ENCODE data around the gene FADS3. TPM values are rescaled to one million over a fixed set of nuclear protein-coding genes. Genes with fewer than 3 reads are reported as not detected.

The FADS3 gene
- total and polyA plus RNA-seq, 9 of the 15 experiments (the other 6 are each of a cell fraction or from before 2014, with no cell fraction given), result 0.97 to 148 (median 92.7) TPM

- TF ChIP-seq ZNF318 (IDR thresholded peaks at IDR 0.05; ENCODE audit: borderline replicate concordance in 1 of 2, low read depth in 1 of 2) (no peak), TRIM25 (IDR thresholded peaks at IDR 0.05; ENCODE audit: borderline replicate concordance) (no peak), TBP (optimal IDR thresholded peaks at IDR 0.05; ENCODE audit: low read depth, low read length) (peak; percentile 87), LCOR (CRISPR knock-in tag; IDR thresholded peaks at IDR 0.05) (0 out of 2 replicates have a peak, but pooled peaks have one; percentile 21), CHAMP1 (IDR thresholded peaks at IDR 0.05) (no peak), ZNF780A (CRISPR knock-in tag; IDR thresholded peaks at IDR 0.05) (no peak), MXD1 (CRISPR knock-in tag; IDR thresholded peaks at IDR 0.05; ENCODE audit: borderline replicate concordance, poor library complexity, severe bottlenecking) (no peak), NONO (IDR thresholded peaks at IDR 0.05; ENCODE audit: low read depth in 2 of 2, low read length in 1 of 2) (no peak), ZNF79 (CRISPR knock-in tag; IDR thresholded peaks at IDR 0.05; ENCODE audit: low read depth) (no peak), ZNF282 (CRISPR knock-in tag; IDR thresholded peaks at IDR 0.05) (no peak), U2AF1 (optimal IDR thresholded peaks at IDR 0.05; ENCODE audit: low read depth, low read length) (no peak), ZBTB8A (IDR thresholded peaks at IDR 0.05; ENCODE audit: partially characterized antibody) (no peak), STAT5A (IDR thresholded peaks at IDR 0.05; ENCODE audit: borderline replicate concordance, low read length) (peak; percentile 63; the same call in 1 of the 2 replicates), CBFA2T3 (IDR thresholded peaks at IDR 0.05) (peak; percentile 89)
Measured at GRCh38 chr11:61834278-61835048, 56.9 kb downstream of the FADS3 start (continued).

Measured in K562 (cell line).